Esophagus squamous epithelium (tissue), 5 donors: ENCODE measurements around the gene TVP23A. TPM values are rescaled to one million over a fixed set of nuclear protein-coding genes. Genes with fewer than 3 reads are reported as not detected.

Experiments
- DNase-seq: peaks from one replicate; lab custom pipeline; 2025; lab: John Stamatoyannopoulos, UW
- H3K27ac ChIP-seq, 4 donors: fragments of 200-600 bp; sonication (generic); one replicate each; pipeline ENCODE4 v1.5.1; 2016 to 2019; ENCODE audit warnings: mild to moderate bottlenecking in 1 of 4
- H3K27me3 ChIP-seq, 4 donors: fragments of 200-600 bp; sonication (generic); 1 replicate in 3 of 4; 2 replicates in 1 of 4; pipeline versions ENCODE4 v1.5.1 to v1.6.0; 2017 to 2021; ENCODE audit warnings: antibody characterized with exemption in 1 of 4
- H3K36me3 ChIP-seq, 3 donors: fragments of 200-600 bp; sonication (generic); one replicate each; pipeline ENCODE4 v1.5.1; 2016 to 2019
- H3K4me1 ChIP-seq, 3 donors: fragments of 200-600 bp; sonication (generic); one replicate each; pipeline ENCODE4 v1.5.1; 2017 to 2019
- H3K4me3 ChIP-seq, 4 donors: fragments of 200-600 bp; sonication (generic); 1 replicate in 3 of 4; 2 replicates in 1 of 4; pipeline ENCODE4 v1.5.1; 2016 to 2019; ENCODE audit warnings: mild to moderate bottlenecking in 2 of 4, moderate library complexity in 1 of 4
- H3K9me3 ChIP-seq, 3 donors: fragments of 200-600 bp; sonication (generic); one replicate each; pipeline ENCODE4 v1.5.1; 2016 to 2019
- POLR2A ChIP-seq, 4 donors: fragments of 450-650 bp; IDR thresholded peaks; one replicate each; pipeline ENCODE4 v1.6.1; 2017; ENCODE audit warnings: antibody characterized with exemption in 4 of 4, mild to moderate bottlenecking in 4 of 4, moderate library complexity in 3 of 4
- WGBS, 2 donors: methylation state at CpG; one replicate each; pipeline ENCODE4 v1.1.5; 2018; 5-methylcytosine and 5-hydroxymethylcytosine counted together
- intact Hi-C: fragments of 100-400 bp; cut with DNase I; formaldehyde crosslinking; loops from one replicate; pipeline ENCODE4 v1.15.0; 2022
- total RNA-seq, 4 donors: library from RNA; depleted of rRNA; stranded (reverse); fragments of >200 nt; gene quantifications; one replicate each; pipeline ENCODE4 v1.1.0, GENCODE V29; 2016
- TF ChIP-seq, protein P1 (sequence below), 6 experiments: fragments of 450-650 bp in 4 of 6; fragments of 200-600 bp in 2 of 6; sonication (generic) in 2 of 6; IDR thresholded peaks; one replicate each; pipeline ENCODE4 v1.5.1; 2016 to 2019; ENCODE audit warnings: antibody characterized with exemption in 6 of 6, mild to moderate bottlenecking in 4 of 6, moderate library complexity in 4 of 6
- donor health status: DM: yes; HTN: yes; CAD: no.

TVP23A gene
- total RNA-seq, 4 donors from 2014 or later: 0.19 TPM; not detected in 3

DNA sequence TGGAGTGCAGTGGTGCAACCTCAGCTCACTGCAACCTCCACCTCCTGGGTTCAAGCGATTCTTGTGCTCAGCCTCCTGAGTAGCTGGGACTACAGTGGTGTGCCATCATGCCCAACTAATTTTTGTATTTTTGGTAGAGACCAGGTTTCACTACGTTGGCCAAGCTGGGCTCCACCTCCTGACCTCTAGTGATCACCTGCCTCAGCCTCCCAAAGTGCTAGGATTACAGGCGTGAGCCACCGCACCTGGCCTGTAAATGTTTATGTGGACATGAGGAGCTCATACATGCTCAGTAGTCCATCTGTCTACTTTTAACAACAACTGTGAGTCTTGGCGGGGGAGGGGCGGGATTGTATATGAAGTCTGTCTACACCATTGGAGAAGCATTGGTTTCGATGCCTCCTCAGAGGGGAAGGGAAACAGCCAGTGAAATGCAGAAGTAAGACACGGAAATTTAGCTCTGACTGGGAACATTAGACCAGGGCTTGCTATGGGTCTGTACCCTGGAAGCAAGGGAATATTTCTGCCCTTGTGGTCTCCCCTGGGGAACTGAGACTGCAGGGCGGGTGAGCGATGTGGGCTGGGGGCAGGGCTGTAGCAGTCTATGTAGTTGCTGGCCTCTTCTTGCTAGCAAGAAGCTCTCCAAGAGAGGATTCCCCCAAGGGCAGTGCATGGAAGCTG lies 65.6 kb downstream of the TVP23A start:
- no peak for TF ChIP-seq POLR2A (IDR thresholded peaks at IDR 0.05)
- TF ChIP-seq, protein P1, sequence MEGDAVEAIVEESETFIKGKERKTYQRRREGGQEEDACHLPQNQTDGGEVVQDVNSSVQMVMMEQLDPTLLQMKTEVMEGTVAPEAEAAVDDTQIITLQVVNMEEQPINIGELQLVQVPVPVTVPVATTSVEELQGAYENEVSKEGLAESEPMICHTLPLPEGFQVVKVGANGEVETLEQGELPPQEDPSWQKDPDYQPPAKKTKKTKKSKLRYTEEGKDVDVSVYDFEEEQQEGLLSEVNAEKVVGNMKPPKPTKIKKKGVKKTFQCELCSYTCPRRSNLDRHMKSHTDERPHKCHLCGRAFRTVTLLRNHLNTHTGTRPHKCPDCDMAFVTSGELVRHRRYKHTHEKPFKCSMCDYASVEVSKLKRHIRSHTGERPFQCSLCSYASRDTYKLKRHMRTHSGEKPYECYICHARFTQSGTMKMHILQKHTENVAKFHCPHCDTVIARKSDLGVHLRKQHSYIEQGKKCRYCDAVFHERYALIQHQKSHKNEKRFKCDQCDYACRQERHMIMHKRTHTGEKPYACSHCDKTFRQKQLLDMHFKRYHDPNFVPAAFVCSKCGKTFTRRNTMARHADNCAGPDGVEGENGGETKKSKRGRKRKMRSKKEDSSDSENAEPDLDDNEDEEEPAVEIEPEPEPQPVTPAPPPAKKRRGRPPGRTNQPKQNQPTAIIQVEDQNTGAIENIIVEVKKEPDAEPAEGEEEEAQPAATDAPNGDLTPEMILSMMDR (IDR thresholded peaks at IDR 0.05): no peak
- H3K27ac ChIP-seq: peak overlapping the region in 1 of 4 donors; percentile 54
- intact Hi-C loops: no loop called here
- H3K36me3 ChIP-seq: peaks cover 0 to 100% (median 12%) of the 10 kb centered on the region in 3 donors
- peak; percentile 19 for DNase-seq
- H3K27me3 ChIP-seq: no peaks in the 10 kb centered on the region
- no peaks in the 10 kb centered on the region for H3K9me3 ChIP-seq
- H3K4me3 ChIP-seq: no peak overlapping the region
- WGBS, 2 donors: 76 to 88% methylated on average over 8 to 9 of the region's 10 CpGs
- peaks cover 0 to 18% (median 5%) of the 10 kb centered on the region in 3 donors for H3K4me1 ChIP-seq

DNA sequence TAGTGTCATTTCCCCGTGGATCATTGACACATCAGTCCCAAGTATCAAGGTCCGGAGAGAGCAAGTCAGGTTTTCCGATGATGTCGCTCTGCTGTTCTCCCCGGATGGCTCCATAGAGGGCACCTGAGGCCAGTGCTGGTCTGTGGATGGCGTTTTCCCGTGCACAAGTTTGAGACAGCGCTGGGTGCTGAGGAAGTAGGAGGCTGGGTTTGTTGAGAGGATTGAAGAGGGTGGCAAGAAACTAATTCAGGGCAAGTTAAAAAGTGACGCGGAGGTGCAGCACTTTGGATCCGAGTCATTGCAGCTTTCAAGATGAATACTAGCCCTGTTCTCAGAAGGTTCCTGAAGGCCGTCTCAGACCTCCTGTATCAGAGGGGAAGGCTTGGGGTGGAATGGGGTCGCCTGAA lies 67.3 kb downstream of the TVP23A start:
- peaks cover 0 to 100% (median 15%) of the 10 kb centered on the region in 3 donors for H3K36me3 ChIP-seq
- no peak for DNase-seq

DNA sequence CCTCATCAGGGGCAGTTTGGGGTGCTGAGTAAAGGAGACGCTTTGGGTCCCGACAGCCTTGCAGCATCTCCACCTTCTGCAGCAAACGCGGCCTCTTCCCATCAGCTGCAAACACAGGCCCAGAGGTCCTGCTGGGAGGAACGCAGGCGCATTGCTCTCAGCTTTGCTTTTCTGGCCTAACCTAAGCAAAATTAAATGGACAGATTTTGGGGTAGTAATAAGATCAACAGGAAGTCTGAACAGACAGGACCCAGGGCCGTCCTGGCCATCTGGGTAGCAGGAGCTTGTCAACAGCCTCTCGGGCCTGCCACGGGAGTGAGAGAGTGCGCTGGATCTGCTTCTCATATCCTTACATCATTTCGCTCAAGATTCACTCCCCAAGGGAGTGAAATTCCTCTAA lies 67.8 kb downstream of the TVP23A start:
- Histone ChIP-seq H3K9me3 (no peaks in the 10 kb centered on the region), H3K4me1 (peaks cover 0 to 21% (median 5%) of the 10 kb centered on the region in 3 donors), H3K4me3 (no peak overlapping the region), H3K27ac (peak overlapping the region in 2 of 4 donors; percentile 21 to 39), H3K27me3 (no peaks in the 10 kb centered on the region), H3K36me3 (peaks cover 0 to 98% (median 11%) of the 10 kb centered on the region in 3 donors)
- DNase-seq: no peak
- WGBS, 2 donors: 81 to 92% methylated on average over 5 to 10 of the region's 11 CpGs
- intact Hi-C loops: no loop called here
- TF ChIP-seq POLR2A (IDR thresholded peaks at IDR 0.05): no peak

More for the DNA sequence above, 67.3 kb downstream of the TVP23A start:
- Histone ChIP-seq H3K4me3 (no peak overlapping the region), H3K4me1 (peaks cover 0 to 18% (median 5%) of the 10 kb centered on the region in 3 donors), H3K9me3 (no peaks in the 10 kb centered on the region), H3K27ac (peak overlapping the region in 1 of 4 donors; percentile 21), H3K27me3 (no peaks in the 10 kb centered on the region)
- intact Hi-C loops: no loop called here
- 70% methylated on average over 13 of the region's 13 CpGs for WGBS, 2 donors
- TF ChIP-seq, protein P1 (IDR thresholded peaks at IDR 0.05): no peak
- TF ChIP-seq POLR2A (IDR thresholded peaks at IDR 0.05): no peak

DNA sequence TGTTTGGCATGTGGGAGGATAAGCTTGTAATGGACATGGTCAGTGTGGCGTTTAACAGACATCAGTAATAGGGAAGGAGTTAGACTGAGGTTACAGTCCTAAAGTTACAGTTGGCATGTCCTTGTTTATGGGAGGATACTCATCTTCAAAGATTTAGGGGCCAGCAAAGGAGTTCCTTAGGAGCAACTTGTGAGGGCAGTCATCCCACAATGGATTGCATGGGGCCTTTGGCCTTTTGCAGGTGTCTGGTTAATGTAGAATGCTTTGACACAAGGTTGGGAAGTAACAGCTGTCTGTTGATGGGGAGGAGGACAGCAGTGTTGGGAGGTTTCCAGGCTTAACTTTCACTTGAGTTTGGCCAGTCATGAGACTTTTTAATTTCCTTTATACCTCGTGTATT lies 72.8 kb downstream of the TVP23A start:
- intact Hi-C loops: no loop called here

DNA sequence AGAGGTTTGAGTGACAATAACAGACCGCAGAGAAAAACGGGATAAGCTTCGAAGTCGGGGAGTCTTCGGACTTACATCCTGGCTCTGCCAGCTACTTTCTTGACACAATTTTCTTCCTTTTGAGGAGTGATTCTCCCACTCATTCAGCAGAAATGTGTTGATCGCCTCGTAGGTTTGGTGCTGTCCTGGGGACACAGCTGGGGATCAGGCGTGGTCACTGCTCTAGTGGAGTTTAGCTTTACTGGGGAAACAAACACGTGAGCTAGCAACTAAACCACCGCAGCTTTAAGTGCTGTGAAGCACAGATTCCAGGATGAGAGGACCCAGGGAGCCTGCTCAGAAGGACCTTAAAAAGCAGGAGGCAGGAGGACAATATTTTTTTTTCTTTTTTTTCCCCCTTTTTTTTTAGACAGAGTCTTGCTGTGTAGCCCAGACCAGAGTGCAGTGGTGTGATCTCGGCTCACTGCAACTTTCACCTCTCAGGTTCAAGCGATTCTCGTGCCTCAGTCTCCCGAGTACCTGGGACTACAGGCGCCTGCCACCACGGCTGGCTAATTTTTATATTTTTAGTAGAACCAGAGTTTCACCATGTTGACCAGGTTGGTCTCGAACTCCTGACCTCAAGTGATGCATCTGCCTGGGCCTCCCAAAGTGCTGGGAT lies 74.1 kb downstream of the TVP23A start:
- Histone ChIP-seq H3K4me3 (peak overlapping the region; percentile 52 to 73 (median 64)), H3K27me3 (no peaks in the 10 kb centered on the region), H3K9me3 (no peaks in the 10 kb centered on the region), H3K36me3 (peaks cover 0 to 35% (median 7%) of the 10 kb centered on the region in 3 donors), H3K27ac (peak overlapping the region; percentile 95 to 99 (median 96)), H3K4me1 (peaks cover 0 to 39% (median 24%) of the 10 kb centered on the region in 3 donors)
- no peak for DNase-seq
- intact Hi-C loops: no loop called here
- TF ChIP-seq, protein P1 (IDR thresholded peaks at IDR 0.05): no peak
- no peak for TF ChIP-seq POLR2A (IDR thresholded peaks at IDR 0.05)
- 32 to 42% methylated on average over 17 of the region's 17 CpGs for WGBS, 2 donors

More for the DNA sequence above, 72.8 kb downstream of the TVP23A start:
- Histone ChIP-seq H3K9me3 (no peaks in the 10 kb centered on the region), H3K4me1 (peaks cover 0 to 44% (median 24%) of the 10 kb centered on the region in 3 donors), H3K27ac (no peak overlapping the region), H3K36me3 (peaks cover 0 to 48% (median 7%) of the 10 kb centered on the region in 3 donors), H3K4me3 (no peak overlapping the region), H3K27me3 (no peaks in the 10 kb centered on the region)
- 45 to 71% methylated on average over 2 of the region's 2 CpGs for WGBS, 2 donors
- no peak for TF ChIP-seq POLR2A (IDR thresholded peaks at IDR 0.05)
- TF ChIP-seq, protein P1 (IDR thresholded peaks at IDR 0.05): no peak
- no peak for DNase-seq
